Spleen (tissue), 7 donors: ENCODE measurements around the gene ASCC3.

Experiments used
- POLR2AphosphoS5 ChIP-seq, 3 donors: sonication (generic); formaldehyde crosslinking; IDR thresholded peaks; one replicate each; pipeline ENCODE4 v1.5.1; 2017; ENCODE audit warnings: antibody characterized with exemption in 3 of 3
- TF ChIP-seq, protein P1 (sequence below), 11 experiments: fragments of 200-600 bp in 7 of 11; fragments of 450-650 bp in 4 of 11; sonication (generic) in 4 of 11; IDR thresholded peaks in 8 of 11; conservative IDR thresholded peaks in 3 of 11; 1 replicate in 7 of 11; 2 replicates in 4 of 11; pipeline versions ENCODE4 v1.4.0 to v1.8.0; 2016 to 2021; ENCODE audit warnings: antibody characterized with exemption in 11 of 11, inconsistent platforms in 4 of 11, mild to moderate bottlenecking in 1 of 11
- donor health status: DM: no; HTN: no; CAD: no; lungs with moderate emphysema.
- donor health status: DM: no; HTN: no; CAD: no.
- donor health status: DM: no; HTN: no; CAD: no.

DNA sequence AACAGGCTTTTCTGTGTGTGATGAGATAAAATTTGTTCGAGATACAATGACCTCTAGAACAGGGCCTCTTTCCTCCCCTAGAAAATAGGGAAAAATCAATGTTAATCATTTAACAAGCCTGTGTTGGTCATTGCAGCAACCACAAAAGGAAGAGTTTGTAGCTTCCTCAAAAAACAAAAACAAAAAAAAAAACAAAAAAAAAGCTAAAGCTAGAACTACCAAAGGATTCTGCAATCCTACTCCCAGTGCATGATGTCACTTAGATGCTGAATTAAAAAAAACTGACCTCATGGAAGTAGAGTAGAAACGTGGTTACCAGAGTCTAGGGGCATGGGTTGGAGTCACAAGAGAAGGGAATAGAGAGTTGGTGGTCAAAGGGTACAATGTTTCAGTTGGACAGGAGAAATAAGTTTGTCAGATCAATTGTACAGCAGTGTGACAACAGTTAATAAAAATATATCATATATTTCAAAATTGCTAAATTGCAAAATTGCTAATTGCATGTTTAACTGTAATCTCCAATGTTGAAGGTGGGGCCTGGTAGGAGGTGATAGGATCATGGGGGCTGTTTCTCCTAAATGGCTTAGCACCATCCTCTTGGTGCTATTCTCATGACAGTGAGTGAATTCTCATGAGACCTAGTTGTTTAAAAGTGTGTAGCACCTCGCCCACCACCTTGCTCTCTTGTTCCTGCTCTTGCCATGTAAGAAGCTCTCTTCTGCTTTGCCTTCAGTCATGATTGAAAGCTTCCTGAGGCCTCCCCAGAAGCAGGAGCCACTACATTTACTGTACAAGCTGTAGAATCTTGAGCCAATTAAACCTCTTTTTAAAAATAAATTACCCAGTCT, 253.0 kb downstream of the ASCC3 start:
- TF ChIP-seq, protein P1, sequence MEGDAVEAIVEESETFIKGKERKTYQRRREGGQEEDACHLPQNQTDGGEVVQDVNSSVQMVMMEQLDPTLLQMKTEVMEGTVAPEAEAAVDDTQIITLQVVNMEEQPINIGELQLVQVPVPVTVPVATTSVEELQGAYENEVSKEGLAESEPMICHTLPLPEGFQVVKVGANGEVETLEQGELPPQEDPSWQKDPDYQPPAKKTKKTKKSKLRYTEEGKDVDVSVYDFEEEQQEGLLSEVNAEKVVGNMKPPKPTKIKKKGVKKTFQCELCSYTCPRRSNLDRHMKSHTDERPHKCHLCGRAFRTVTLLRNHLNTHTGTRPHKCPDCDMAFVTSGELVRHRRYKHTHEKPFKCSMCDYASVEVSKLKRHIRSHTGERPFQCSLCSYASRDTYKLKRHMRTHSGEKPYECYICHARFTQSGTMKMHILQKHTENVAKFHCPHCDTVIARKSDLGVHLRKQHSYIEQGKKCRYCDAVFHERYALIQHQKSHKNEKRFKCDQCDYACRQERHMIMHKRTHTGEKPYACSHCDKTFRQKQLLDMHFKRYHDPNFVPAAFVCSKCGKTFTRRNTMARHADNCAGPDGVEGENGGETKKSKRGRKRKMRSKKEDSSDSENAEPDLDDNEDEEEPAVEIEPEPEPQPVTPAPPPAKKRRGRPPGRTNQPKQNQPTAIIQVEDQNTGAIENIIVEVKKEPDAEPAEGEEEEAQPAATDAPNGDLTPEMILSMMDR (IDR thresholded peaks at IDR 0.05 in 8 of 11, conservative IDR thresholded peaks at IDR 0.05 in 3 of 11) = no peak
- TF ChIP-seq POLR2AphosphoS5 (IDR thresholded peaks at IDR 0.05) = no peak
